Thoracic aorta (tissue), 2 donors: Measurements from ENCODE around the gene BCAS3. TPM values are rescaled to one million over a fixed set of nuclear protein-coding genes. Genes with fewer than 3 reads are reported as not detected.

ENCODE experiments used
- ATAC-seq: fragments of 150-250 bp; one replicate; pipeline ENCODE4 v1.8.0; 2017; ENCODE audit warnings: low read depth; ENCODE audit not compliant: insufficient number of reproducible peaks, low FRiP score
- DNase-seq: peaks from one replicate; pipeline ENCODE4 v3.0.0-alpha.2; 2020; ENCODE audit warnings: low spot score
- H3K27ac ChIP-seq, 2 donors: fragments of 200-600 bp; sonication (generic); 1 replicate in 1 of 2; 2 replicates in 1 of 2; pipeline ENCODE4 v1.5.1; 2016; ENCODE audit warnings: mild to moderate bottlenecking in 2 of 2, moderate library complexity in 2 of 2
- H3K27me3 ChIP-seq: fragments of 200-600 bp; sonication (generic); replicated peaks from 2 replicates; pipeline ENCODE4 v1.6.0; 2016; ENCODE audit warnings: mild to moderate bottlenecking; ENCODE audit not compliant: insufficient read depth
- H3K36me3 ChIP-seq: fragments of 200-600 bp; sonication (generic); one replicate; pipeline ENCODE4 v1.5.1; 2016
- H3K4me1 ChIP-seq, 2 donors: fragments of 200-600 bp; sonication (generic); 1 replicate in 1 of 2; 2 replicates in 1 of 2; pipeline versions ENCODE4 v1.5.1 to v1.6.0; 2016; ENCODE audit warnings: low read depth in 2 of 2, mild to moderate bottlenecking in 1 of 2; ENCODE audit not compliant: control insufficient read depth in 1 of 2
- H3K4me3 ChIP-seq: fragments of 200-600 bp; sonication (generic); 2 replicates; pipeline ENCODE4 v1.5.1; 2016; ENCODE audit warnings: mild to moderate bottlenecking
- H3K9me3 ChIP-seq: fragments of 200-600 bp; sonication (generic); 2 replicates; pipeline ENCODE4 v1.5.1; 2016
- CTCF ChIP-seq: fragments of 200-600 bp; sonication (generic); IDR thresholded peaks from one replicate; pipeline ENCODE4 v1.5.1; 2019; ENCODE audit warnings: antibody characterized with exemption
- total RNA-seq, 2 donors: library from RNA; depleted of rRNA; stranded (reverse); fragments of >200 nt; gene quantifications; one replicate each; pipeline versions ENCODE4 v1.1.0 to v1.2.3, GENCODE V29; 2016

Gene BCAS3
- total RNA-seq, 2 donors from 2014 or later: 35.1 to 69.3 TPM

DNA sequence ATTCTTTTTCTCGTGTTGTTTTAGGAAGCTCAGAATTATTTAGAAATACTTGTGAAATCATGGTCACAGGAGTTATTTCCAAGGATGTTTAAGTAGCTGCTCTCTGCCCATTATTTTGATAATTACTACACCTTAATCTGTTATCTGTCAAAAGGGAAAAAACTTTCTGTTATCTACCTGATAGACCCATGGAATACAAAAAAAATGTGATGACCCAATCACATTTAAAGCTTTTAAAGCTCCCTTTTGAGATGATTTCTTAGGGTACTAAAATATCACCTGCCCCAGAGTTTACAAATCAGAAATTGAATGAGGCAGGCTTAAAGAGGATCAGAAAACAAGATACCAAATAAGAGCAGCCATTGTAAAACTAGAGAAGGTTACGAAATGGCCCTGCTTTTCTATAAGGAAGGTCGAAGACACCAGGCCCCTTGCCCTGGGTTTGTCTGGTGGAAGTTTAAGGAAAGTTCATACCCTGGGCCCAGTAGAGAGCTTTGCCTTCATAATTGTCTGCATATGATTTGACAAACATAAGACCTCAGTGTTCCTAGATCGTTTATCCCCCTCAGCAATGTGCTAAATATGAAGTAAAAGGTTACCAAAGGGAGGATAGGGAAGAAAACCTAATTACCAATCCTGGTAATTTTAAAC is 572.1 kb downstream of the BCAS3 start:
- no peak for DNase-seq
- Histone ChIP-seq H3K36me3 (no peaks in the 10 kb centered on the region), H3K27me3 (no peaks in the 10 kb centered on the region), H3K4me1 (peaks cover 21 to 65% of the 10 kb centered on the region in 2 donors), H3K9me3 (no peaks in the 10 kb centered on the region), H3K4me3 (no peak overlapping the region), H3K27ac (peak overlapping the region; percentile 86 to 90)
- no peak for TF ChIP-seq CTCF
- ATAC-seq: no peak

DNA sequence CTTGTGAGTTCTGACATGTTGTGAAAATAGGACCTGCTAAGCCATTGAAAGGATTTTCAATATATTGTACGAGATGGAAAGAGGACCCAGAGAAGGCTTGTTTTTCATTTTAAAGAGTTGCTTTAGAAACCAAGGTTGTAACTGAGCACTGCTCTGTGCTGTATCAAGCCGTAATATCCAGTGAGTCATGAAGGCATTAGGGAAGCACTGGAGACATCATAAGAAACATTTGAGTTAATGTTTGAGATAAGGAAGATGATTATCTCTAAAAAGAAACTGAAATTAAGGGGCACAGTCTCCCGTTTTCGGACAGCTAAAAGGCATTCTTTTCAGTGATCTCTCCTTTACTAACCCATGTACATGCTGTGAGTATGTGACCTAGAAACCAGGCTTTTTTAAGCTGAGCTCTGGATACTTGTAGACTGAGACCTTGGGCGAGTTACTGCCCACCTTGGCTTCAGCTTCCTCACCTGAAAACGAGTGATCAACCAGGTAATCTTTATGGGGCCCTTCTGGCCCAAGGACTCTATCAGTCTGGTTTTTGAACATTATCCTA is 572.8 kb downstream of the BCAS3 start:
- DNase-seq: no peak
- no peak for TF ChIP-seq CTCF
- Histone ChIP-seq H3K27me3 (no peaks in the 10 kb centered on the region), H3K36me3 (no peaks in the 10 kb centered on the region), H3K27ac (peak overlapping the region; percentile 86 to 90), H3K4me3 (no peak overlapping the region), H3K9me3 (no peaks in the 10 kb centered on the region), H3K4me1 (peaks cover 21 to 72% of the 10 kb centered on the region in 2 donors)
- no peak for ATAC-seq

DNA sequence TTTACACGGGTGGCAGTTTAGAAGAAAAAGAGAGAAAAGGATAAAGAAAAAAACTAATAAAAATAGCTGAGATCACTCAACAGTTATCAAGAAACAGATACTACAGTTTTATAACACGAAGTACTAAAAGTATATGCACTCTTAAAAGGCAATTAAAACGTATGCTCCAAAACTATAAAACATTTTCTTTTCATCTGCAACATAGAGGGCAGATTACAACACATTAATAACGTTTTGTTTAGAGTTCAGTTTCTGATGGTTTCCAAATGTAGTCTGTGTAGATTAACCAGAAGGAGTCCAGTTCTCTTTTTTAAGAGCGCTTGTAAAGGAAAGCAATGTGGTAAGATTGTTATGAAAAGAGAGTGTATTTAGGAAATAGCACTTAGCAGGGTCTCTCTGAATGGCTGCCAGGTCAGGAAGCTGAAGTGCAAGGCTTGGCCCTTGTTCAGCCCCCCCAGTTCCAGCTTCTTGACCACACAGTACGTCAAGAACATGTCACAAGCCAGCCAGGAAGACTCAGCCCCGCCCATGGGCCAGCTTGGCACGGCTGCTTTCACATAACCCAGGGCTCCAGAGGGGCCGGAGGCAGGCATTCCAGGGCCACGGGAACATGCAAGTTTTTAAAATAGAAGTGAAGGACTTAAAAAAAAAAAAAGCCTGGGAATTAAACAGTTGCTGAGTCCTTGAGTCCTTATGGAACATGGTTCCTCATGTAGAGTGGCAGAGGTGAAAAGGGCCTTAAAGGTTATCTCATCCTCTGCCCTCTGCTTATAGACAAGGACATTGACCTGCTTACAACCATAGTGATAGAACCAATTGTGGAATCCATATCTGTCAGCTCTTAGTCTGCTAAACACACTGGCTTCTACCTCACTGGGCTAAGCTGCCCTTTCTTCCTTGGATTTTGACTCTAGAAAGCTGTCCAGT is 574.6 kb downstream of the BCAS3 start:
- peak overlapping the region; percentile 12 for H3K4me3 ChIP-seq
- H3K4me1 ChIP-seq: peaks cover 21 to 76% of the 10 kb centered on the region in 2 donors
- DNase-seq (peak; percentile 87), ATAC-seq (peak; percentile 67)
- H3K9me3 ChIP-seq: no peaks in the 10 kb centered on the region
- H3K27ac ChIP-seq: peak overlapping the region; percentile 86 to 90
- no peaks in the 10 kb centered on the region for H3K36me3 ChIP-seq
- no peak for TF ChIP-seq CTCF
- H3K27me3 ChIP-seq: no peaks in the 10 kb centered on the region

- DNase-seq (no peak), ATAC-seq (no peak)
Measured at GRCh38 chr17:61253362-61253761, 575.7 kb downstream of the BCAS3 start.

More at GRCh38 chr17:61253362-61253761, 575.7 kb downstream of the BCAS3 start:
- H3K4me1 ChIP-seq: peaks cover 21 to 72% of the 10 kb centered on the region in 2 donors
- TF ChIP-seq CTCF: no peak
- H3K27me3 ChIP-seq: no peaks in the 10 kb centered on the region
- H3K27ac ChIP-seq: peak overlapping the region in 1 of 2 donors; percentile 90
- no peaks in the 10 kb centered on the region for H3K36me3 ChIP-seq
- H3K4me3 ChIP-seq: no peak overlapping the region
- H3K9me3 ChIP-seq: no peaks in the 10 kb centered on the region
